Colonic mucosa (tissue), 4 donors: ENCODE results near the gene GSG1L. TPM values are rescaled to one million over a fixed set of nuclear protein-coding genes. Genes with fewer than 3 reads are reported as not detected.

ENCODE experiments used
- DNase-seq: peaks from one replicate; pipeline ENCODE4 v3.0.0-alpha.2; 2020
- H3K27ac ChIP-seq: fragments of 200-600 bp; one replicate; pipeline ENCODE4 v1.8.0; 2021
- H3K27me3 ChIP-seq: fragments of 200-600 bp; one replicate; pipeline ENCODE4 v1.8.0; 2021
- H3K36me3 ChIP-seq: fragments of 200-600 bp; one replicate; pipeline ENCODE4 v1.8.0; 2021
- H3K4me1 ChIP-seq: fragments of 200-600 bp; one replicate; pipeline ENCODE4 v1.8.0; 2021; ENCODE audit warnings: mild to moderate bottlenecking
- H3K4me3 ChIP-seq: fragments of 200-600 bp; one replicate; pipeline ENCODE4 v1.8.0; 2021
- H3K9ac ChIP-seq, 2 donors: one replicate each; pipeline ENCODE4 v1.7.0; 2013; ENCODE audit warnings: control low read depth in 2 of 2, low read depth in 2 of 2, low read length in 2 of 2
- H3K9me3 ChIP-seq: fragments of 200-600 bp; one replicate; pipeline ENCODE4 v1.8.0; 2021
- intact Hi-C: fragments of 100-400 bp; cut with DNase I; formaldehyde crosslinking; loops from one replicate; pipeline ENCODE4 v1.14.1; 2022
- total RNA-seq, 2 donors: library from RNA; stranded (reverse); fragmentation: NEBNext Ultra II Directional in 1 of 2; extraction: Animal tissue kit (Norgen Biotek cat#: 25700) in 1 of 2; gene quantifications; one replicate each; pipeline ENCODE4 v1.2.1, GENCODE V29; 2021
- TF ChIP-seq, protein P1 (sequence below): fragments of 200-600 bp; IDR thresholded peaks from one replicate; pipeline ENCODE4 v1.8.0; 2022; ENCODE audit warnings: antibody characterized with exemption, mild to moderate bottlenecking
- donor health status: healthy.
- donor health status: DM: no; HTN: no; CAD: no.
- donor health status: DM: no; HTN: no; CAD: no.

Gene GSG1L
- total RNA-seq, 2 donors from 2014 or later = 0.13 to 0.15 TPM

DNA sequence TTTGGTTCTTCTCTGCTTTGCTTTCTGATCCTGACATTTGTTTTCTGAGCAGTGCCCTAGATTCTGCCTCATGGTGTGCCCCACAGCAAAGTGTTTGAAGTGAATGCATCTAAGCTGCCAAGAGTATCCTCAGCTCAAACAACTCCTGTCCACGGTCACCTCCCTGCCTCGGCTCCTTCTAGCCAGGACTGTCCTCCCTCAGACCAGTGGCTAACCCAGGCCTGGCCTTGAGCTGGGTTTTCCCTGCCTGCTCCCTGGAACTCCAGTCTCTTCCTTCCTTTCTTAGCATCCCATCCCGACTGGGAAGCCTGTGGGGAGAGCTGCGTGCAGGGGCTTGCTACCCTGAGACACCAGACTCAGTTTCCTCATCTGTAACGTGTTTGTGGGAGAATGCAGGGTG lies 256.5 kb downstream of the GSG1L start:
- H3K27me3 ChIP-seq = no peaks in the 10 kb centered on the region
- intact Hi-C loops = no loop called here
- no peak for DNase-seq
- no peak overlapping the region for H3K9ac ChIP-seq
- no peaks in the 10 kb centered on the region for H3K9me3 ChIP-seq
- H3K27ac ChIP-seq = no peak overlapping the region
- TF ChIP-seq, protein P1, sequence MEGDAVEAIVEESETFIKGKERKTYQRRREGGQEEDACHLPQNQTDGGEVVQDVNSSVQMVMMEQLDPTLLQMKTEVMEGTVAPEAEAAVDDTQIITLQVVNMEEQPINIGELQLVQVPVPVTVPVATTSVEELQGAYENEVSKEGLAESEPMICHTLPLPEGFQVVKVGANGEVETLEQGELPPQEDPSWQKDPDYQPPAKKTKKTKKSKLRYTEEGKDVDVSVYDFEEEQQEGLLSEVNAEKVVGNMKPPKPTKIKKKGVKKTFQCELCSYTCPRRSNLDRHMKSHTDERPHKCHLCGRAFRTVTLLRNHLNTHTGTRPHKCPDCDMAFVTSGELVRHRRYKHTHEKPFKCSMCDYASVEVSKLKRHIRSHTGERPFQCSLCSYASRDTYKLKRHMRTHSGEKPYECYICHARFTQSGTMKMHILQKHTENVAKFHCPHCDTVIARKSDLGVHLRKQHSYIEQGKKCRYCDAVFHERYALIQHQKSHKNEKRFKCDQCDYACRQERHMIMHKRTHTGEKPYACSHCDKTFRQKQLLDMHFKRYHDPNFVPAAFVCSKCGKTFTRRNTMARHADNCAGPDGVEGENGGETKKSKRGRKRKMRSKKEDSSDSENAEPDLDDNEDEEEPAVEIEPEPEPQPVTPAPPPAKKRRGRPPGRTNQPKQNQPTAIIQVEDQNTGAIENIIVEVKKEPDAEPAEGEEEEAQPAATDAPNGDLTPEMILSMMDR = no peak
- no peak overlapping the region for H3K4me3 ChIP-seq
- no peaks in the 10 kb centered on the region for H3K4me1 ChIP-seq
- no peaks in the 10 kb centered on the region for H3K36me3 ChIP-seq

DNA sequence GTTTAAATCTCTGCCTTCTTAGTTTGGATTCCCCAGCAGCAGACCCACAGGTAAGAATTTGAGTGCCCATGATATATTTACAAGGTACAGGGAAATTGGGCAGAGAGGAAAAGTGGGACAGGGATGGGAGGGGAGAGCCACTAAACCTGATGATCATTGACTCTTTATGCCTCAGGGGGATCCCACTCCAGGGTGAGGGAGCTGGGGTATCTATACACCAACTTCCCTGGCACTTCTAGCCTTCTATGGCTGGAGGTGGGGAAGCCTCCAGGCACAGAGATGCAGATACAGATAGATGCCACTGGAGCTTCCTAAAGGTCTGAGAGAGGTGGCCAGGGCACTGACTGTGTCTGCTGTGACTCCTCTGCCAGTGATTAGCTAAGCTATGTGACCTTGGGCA lies 257.1 kb downstream of the GSG1L start:
- no peak for DNase-seq
- Histone ChIP-seq H3K27me3 (no peaks in the 10 kb centered on the region), H3K4me3 (no peak overlapping the region), H3K4me1 (no peaks in the 10 kb centered on the region), H3K9ac (no peak overlapping the region), H3K36me3 (no peaks in the 10 kb centered on the region), H3K27ac (no peak overlapping the region), H3K9me3 (no peaks in the 10 kb centered on the region)
- intact Hi-C loops = no loop called here
- TF ChIP-seq, protein P1 = no peak

DNA sequence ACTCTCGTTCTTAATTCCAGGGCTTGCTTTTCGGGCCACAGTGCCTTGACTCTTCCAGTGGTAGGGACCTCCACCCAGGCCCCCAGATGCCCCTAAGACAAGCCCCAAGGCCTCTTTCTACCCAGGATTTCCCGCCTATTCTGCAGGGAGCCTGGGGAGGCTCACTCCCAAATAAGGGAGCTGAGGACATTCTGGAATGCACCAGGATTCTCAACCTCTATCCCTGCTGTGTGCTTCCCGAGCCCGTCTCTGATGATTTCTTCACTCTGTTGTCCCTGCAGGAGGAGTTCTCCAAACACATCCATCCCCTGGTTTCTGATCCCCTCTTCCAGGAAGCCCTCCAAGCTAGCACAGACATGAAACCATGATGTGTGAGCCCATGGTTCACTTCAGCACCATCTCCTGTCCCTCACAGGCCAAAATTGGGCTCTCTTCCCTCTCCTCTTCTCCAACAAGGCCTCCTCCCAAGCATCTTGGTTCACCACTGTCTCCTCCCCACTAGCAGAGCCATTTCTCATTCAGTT lies 257.6 kb downstream of the GSG1L start:
- Histone ChIP-seq H3K4me3 (no peak overlapping the region), H3K27me3 (no peaks in the 10 kb centered on the region), H3K4me1 (no peaks in the 10 kb centered on the region), H3K36me3 (no peaks in the 10 kb centered on the region), H3K9me3 (no peaks in the 10 kb centered on the region), H3K27ac (no peak overlapping the region), H3K9ac (no peak overlapping the region)
- no peak for DNase-seq
- intact Hi-C loops = no loop called here
- TF ChIP-seq, protein P1 = no peak

DNA sequence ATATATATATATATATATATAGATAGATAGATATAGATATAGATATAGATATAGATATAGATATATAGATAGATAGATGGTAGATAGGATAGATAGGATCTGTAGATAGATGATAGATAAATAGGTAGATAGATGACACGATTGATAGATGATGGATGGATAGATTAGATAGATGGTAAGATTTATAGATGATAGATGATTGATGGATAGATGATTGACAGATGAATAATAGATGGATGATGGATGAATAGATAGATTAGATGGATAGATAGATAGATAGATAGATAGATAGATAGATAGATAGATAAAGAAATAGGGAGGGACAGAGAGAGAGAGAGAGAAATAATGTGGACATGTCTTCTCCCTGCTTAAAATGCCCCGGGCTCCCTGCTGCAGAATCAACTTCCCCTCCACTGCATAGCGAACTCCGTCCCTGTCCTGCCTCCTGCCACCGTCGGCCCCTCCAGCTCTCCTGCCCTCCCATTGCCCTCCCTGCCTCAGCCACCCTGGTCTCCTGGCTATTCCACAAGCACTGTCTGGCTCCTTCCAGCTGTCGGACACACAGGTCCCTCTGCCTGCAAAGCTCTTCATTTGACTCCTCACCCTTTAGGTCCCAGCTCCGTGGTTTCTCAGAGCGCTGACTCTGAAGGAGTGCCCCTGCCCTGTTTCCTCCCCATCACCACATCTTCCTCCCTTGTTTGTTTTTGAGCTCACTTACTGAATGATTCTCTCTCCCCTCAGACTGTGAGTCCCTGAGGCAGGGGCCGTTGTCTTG lies 259.6 kb downstream of the GSG1L start:
- Histone ChIP-seq H3K9ac (no peak overlapping the region), H3K9me3 (no peaks in the 10 kb centered on the region), H3K27me3 (no peaks in the 10 kb centered on the region), H3K27ac (no peak overlapping the region), H3K4me1 (no peaks in the 10 kb centered on the region), H3K36me3 (no peaks in the 10 kb centered on the region), H3K4me3 (no peak overlapping the region)
- no peak for DNase-seq
- TF ChIP-seq, protein P1 = no peak
- intact Hi-C loops = no loop called here

DNA sequence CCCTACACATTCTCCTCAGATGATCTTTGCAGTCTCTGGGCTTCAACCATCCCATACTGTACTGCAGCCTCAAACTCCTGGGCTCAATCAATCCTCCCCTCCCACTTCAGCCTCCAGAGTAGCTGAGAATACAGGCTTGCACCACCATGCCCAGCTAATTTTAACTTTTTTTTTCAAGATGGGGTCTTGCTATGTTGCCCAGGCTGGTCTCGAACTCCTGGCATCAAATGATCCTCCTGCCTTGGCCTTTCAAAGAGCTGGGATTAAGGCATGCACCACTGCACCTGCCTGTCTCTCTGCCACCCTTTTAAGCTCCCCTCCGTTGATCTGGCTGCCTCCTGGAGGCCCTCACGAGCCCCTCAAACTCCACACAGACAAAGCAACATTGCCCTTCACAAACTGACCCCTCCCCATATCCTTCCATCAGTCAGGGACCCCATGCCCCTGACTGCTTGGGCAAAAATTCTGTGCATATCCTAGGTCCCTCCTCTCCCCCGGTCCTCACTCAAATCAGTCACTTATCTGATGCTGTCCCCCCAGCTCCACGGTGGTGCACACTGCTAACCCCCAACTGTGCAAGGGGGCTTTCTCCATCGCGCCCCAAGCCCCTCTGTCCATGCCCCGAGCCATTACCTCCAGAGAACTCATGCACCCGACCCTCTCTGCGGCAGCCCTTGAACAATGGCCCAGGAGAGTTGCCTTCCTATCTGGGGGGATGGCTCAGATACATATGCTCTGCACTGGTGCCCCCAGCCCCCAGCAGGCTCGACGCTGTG lies 260.7 kb downstream of the GSG1L start:
- DNase-seq = no peak
- TF ChIP-seq, protein P1 = no peak
- Histone ChIP-seq H3K36me3 (no peaks in the 10 kb centered on the region), H3K4me1 (no peaks in the 10 kb centered on the region), H3K27me3 (no peaks in the 10 kb centered on the region), H3K9me3 (no peaks in the 10 kb centered on the region), H3K9ac (no peak overlapping the region), H3K4me3 (no peak overlapping the region), H3K27ac (no peak overlapping the region)
- intact Hi-C loops = no loop called here
